Body of pancreas (tissue), 4 donors: ENCODE data around the gene DLEC1.

Source experiments
- CTCF ChIP-seq, 7 experiments: fragments of 450-650 bp in 4 of 7; fragments of 200-600 bp in 3 of 7; sonication (generic) in 3 of 7; IDR thresholded peaks; one replicate each; pipeline ENCODE4 v1.5.1; 2016 to 2019; ENCODE audit warnings: antibody characterized with exemption in 7 of 7
- POLR2A ChIP-seq, 3 donors: fragments of 450-650 bp; IDR thresholded peaks; one replicate each; pipeline ENCODE4 v1.6.1; 2016; ENCODE audit warnings: antibody characterized with exemption in 3 of 3, mild to moderate bottlenecking in 2 of 3

- TF ChIP-seq CTCF (IDR thresholded peaks at IDR 0.05) (no peak), POLR2A (IDR thresholded peaks at IDR 0.05) (no peak)
Measured at GRCh38 chr3:38153221-38153620, 114.2 kb downstream of the DLEC1 start.
